HCT116 (cell line): Measurements from ENCODE around the gene APBA1. TPM values are rescaled to one million over a fixed set of nuclear protein-coding genes. Genes with fewer than 3 reads are reported as not detected.

ENCODE experiments used
- ATAC-seq: fragments of 200-7000 bp; cut with Tn5 transposase; 2 replicates; pipeline ENCODE4 v1.9.1; 2020; ENCODE audit warnings: mild to moderate bottlenecking, moderate library complexity
- BruUV-seq: library from RNA; stranded (reverse); fragments of 400-500 nt; replicated peaks from 2 replicates; lab custom pipeline; 2021; lab: Mats Ljungman, UMichigan
- CTCF ChIA-PET: fragments of 300-600 bp; sonication (Branson Sonifier 250); formaldehyde crosslinking; loops from one replicate; lab custom pipeline; 2021; ENCODE audit warnings: antibody characterized with exemption; lab: Charles Lee
- POLR2A ChIA-PET: fragments of 300-600, 350-600 bp; sonication (Branson Sonifier 250); formaldehyde crosslinking; loops from one replicate; lab custom pipeline; 2021; ENCODE audit warnings: antibody characterized with exemption; lab: Charles Lee
- RAD21 ChIA-PET, 2 experiments: fragments of 300-600 bp; sonication (Branson Sonifier 250); formaldehyde crosslinking; loops; one replicate each; lab custom pipeline; 2023; ENCODE audit warnings: low total read pairs in 2 of 2; ENCODE audit not compliant: uncharacterized antibody in 2 of 2, unreplicated experiment in 2 of 2, low non-redundant PET in 1 of 2; lab: Charles Lee
- DNase-seq: peaks from one replicate; pipeline ENCODE4 v3.0.0-alpha.2; 2010; ENCODE audit warnings: low read depth, low spot score
- H2AFZ ChIP-seq: fragments of 200-600 bp; shearing (Covaris generic), sonication (generic); 2 replicates; pipeline ENCODE4 v1.6.1; 2017; ENCODE audit warnings: low read depth, mixed run types, mixed read lengths, antibody characterized with exemption, low read length; ENCODE audit not compliant: poor library complexity, severe bottlenecking
- H3K27ac ChIP-seq: 2 replicates; pipeline ENCODE4 v1.5.1; 2012; ENCODE audit warnings: low read depth, low read length
- H3K27me3 ChIP-seq: fragments of 200-600 bp; sonication (generic); 2 replicates; pipeline ENCODE4 v1.6.1; 2016; ENCODE audit warnings: mixed run types, low read length, mixed read lengths; ENCODE audit not compliant: insufficient read depth
- H3K36me3 ChIP-seq, 2 experiments: fragments of 200-500 bp in 1 of 2; fragments of 200-600 bp in 1 of 2; sonication (Bioruptor generic) in 1 of 2; sonication (generic) in 1 of 2; 2 replicates each; pipeline versions ENCODE4 v1.5.1 to v1.6.1; 2014 to 2016; ENCODE audit warnings: low read length in 2 of 2, inconsistent platforms in 1 of 2, mixed read lengths in 1 of 2, mixed run types in 1 of 2; ENCODE audit not compliant: insufficient read depth in 2 of 2, control insufficient read depth in 1 of 2
- H3K4me1 ChIP-seq, 2 experiments: fragments of 200-600 bp in 1 of 2; sonication (generic) in 1 of 2; 2 replicates each; pipeline versions ENCODE4 v1.5.1 to v1.6.1; 2012 to 2017; ENCODE audit warnings: low read length in 2 of 2, inconsistent platforms in 1 of 2, mild to moderate bottlenecking in 1 of 2, mixed read lengths in 1 of 2, mixed run types in 1 of 2, moderate library complexity in 1 of 2; ENCODE audit not compliant: insufficient read depth in 2 of 2, control insufficient read depth in 1 of 2
- H3K4me2 ChIP-seq: fragments of 200-600 bp; sonication (generic); 2 replicates; pipeline ENCODE4 v1.6.1; 2017; ENCODE audit warnings: mixed run types, low read length, mixed read lengths
- H3K4me3 ChIP-seq, 2 experiments: fragments of 200-600 bp in 1 of 2; sonication (generic) in 1 of 2; replicated peaks in 1 of 2; 2 replicates each; pipeline ENCODE4 v1.5.1; 2011 to 2016; ENCODE audit warnings: low read length in 2 of 2, control low read depth in 1 of 2, low read depth in 1 of 2, mild to moderate bottlenecking in 1 of 2, mixed read lengths in 1 of 2, mixed run types in 1 of 2
- H3K79me2 ChIP-seq: fragments of 200-600 bp; sonication (generic); 2 replicates; pipeline ENCODE4 v1.6.1; 2017; ENCODE audit warnings: mild to moderate bottlenecking, mixed run types, low read length, moderate library complexity, mixed read lengths; ENCODE audit not compliant: insufficient read depth
- H3K9ac ChIP-seq: fragments of 200-600 bp; sonication (generic); 2 replicates; pipeline ENCODE4 v1.6.1; 2016; ENCODE audit warnings: low read length, mixed read lengths
- H3K9me2 ChIP-seq: fragments of 200-600 bp; sonication (generic), shearing (Covaris generic); 2 replicates; pipeline ENCODE4 v1.6.1; 2017; ENCODE audit warnings: mixed run types, mild to moderate bottlenecking, moderate library complexity; ENCODE audit not compliant: insufficient read depth
- H3K9me3 ChIP-seq, 2 experiments: fragments of 200-500 bp in 1 of 2; fragments of 200-600 bp in 1 of 2; sonication (Bioruptor generic) in 1 of 2; sonication (generic) in 1 of 2; 2 replicates each; pipeline ENCODE4 v1.6.1; 2014 to 2017; ENCODE audit warnings: low read length in 2 of 2, mixed read lengths in 2 of 2, inconsistent platforms in 1 of 2, low read depth in 1 of 2, mild to moderate bottlenecking in 1 of 2, mixed run types in 1 of 2, moderate library complexity in 1 of 2; ENCODE audit not compliant: control insufficient read depth in 1 of 2, insufficient read depth in 1 of 2
- H4K20me1 ChIP-seq: fragments of 200-600 bp; sonication (generic), shearing (Covaris generic); 2 replicates; pipeline ENCODE4 v1.6.1; 2017; ENCODE audit warnings: mixed run types, mild to moderate bottlenecking, moderate library complexity; ENCODE audit not compliant: insufficient read depth
- ATF3 ChIP-seq: IDR thresholded peaks from 2 replicates; pipeline ENCODE4 v1.6.1; 2012
- CBX3 ChIP-seq: IDR thresholded peaks from 2 replicates; pipeline ENCODE4 v1.6.1; 2012; ENCODE audit warnings: low read depth
- CEBPB ChIP-seq: IDR thresholded peaks from 2 replicates; pipeline ENCODE4 v1.6.1; 2012; ENCODE audit warnings: low read depth
- CTCF ChIP-seq, 3 experiments: fragments of 200-600 bp in 1 of 3; sonication (generic) in 1 of 3; IDR thresholded peaks in 2 of 3; conservative IDR thresholded peaks in 1 of 3; 2 replicates each; pipeline ENCODE4 v1.5.1; 2012 to 2017; ENCODE audit warnings: low read depth in 2 of 3, low read length in 2 of 3, antibody characterized with exemption in 1 of 3, borderline replicate concordance in 1 of 3, control low read depth in 1 of 3, mild to moderate bottlenecking in 1 of 3, mixed read lengths in 1 of 3, mixed run types in 1 of 3, moderate library complexity in 1 of 3; ENCODE audit not compliant: insufficient read depth in 1 of 3
- EGR1 ChIP-seq: IDR thresholded peaks from 2 replicates; pipeline ENCODE4 v1.6.1; 2012; ENCODE audit warnings: low read depth
- ELF1 ChIP-seq: IDR thresholded peaks from 2 replicates; pipeline ENCODE4 v1.6.1; 2012; ENCODE audit warnings: low read depth, borderline replicate concordance
- EZH2 ChIP-seq: fragments of 200-600 bp; sonication (generic); IDR thresholded peaks from 2 replicates; pipeline ENCODE4 v1.6.1; 2017; ENCODE audit warnings: antibody characterized with exemption, mixed run types
- FOSL1 ChIP-seq: IDR thresholded peaks from 2 replicates; pipeline ENCODE4 v1.6.1; 2012; ENCODE audit warnings: low read depth
- JUND ChIP-seq: IDR thresholded peaks from 2 replicates; pipeline ENCODE4 v1.6.1; 2012
- MAX ChIP-seq: IDR thresholded peaks from 2 replicates; pipeline ENCODE4 v1.6.1; 2012
- POLR2A ChIP-seq: IDR thresholded peaks from 2 replicates; pipeline ENCODE4 v1.7.0; 2011; ENCODE audit warnings: borderline replicate concordance; ENCODE audit not compliant: insufficient read depth, insufficient read length; ENCODE audit errors: extremely low read depth
- POLR2AphosphoS5 ChIP-seq: IDR thresholded peaks from 2 replicates; pipeline ENCODE4 v1.6.1; 2011; ENCODE audit warnings: mild to moderate bottlenecking, low read depth, low read length, moderate library complexity
- REST ChIP-seq: IDR thresholded peaks from 2 replicates; pipeline ENCODE4 v1.6.1; 2012; ENCODE audit warnings: low read depth
- SIN3A ChIP-seq: IDR thresholded peaks from 2 replicates; pipeline ENCODE4 v1.6.1; 2012; ENCODE audit warnings: low read depth
- SP1 ChIP-seq: IDR thresholded peaks from 2 replicates; pipeline ENCODE4 v1.6.1; 2012; ENCODE audit warnings: low read depth
- TCF7L2 ChIP-seq: IDR thresholded peaks from 2 replicates; pipeline ENCODE4 v1.7.0; 2011; ENCODE audit warnings: borderline replicate concordance, inconsistent platforms; ENCODE audit not compliant: insufficient read depth, insufficient read length; ENCODE audit errors: extremely low read depth
- YY1 ChIP-seq: IDR thresholded peaks from 2 replicates; pipeline ENCODE4 v1.6.1; 2011; ENCODE audit warnings: low read length, low read depth, moderate library complexity, mild to moderate bottlenecking; ENCODE audit not compliant: insufficient replicate concordance; ENCODE audit errors: extremely low read depth
- ZBTB33 ChIP-seq: IDR thresholded peaks from 2 replicates; pipeline ENCODE4 v1.6.1; 2011; ENCODE audit warnings: mild to moderate bottlenecking, low read length, moderate library complexity; ENCODE audit not compliant: insufficient replicate concordance; ENCODE audit errors: extremely low read depth
- ZFX ChIP-seq: fragments of 450-650 bp; IDR thresholded peaks from 2 replicates; pipeline ENCODE4 v1.6.1; 2017
- ZNF274 ChIP-seq: fragments of 200-500 bp; sonication (Bioruptor generic); IDR thresholded peaks from 2 replicates; pipeline ENCODE4 v1.6.1; 2014; ENCODE audit warnings: mild to moderate bottlenecking, low read depth, low read length, inconsistent platforms
- intact Hi-C: fragments of 100-400 bp; cut with micrococcal nuclease; formaldehyde crosslinking; loops from 2 replicates; pipeline ENCODE4 v1.10.0; 2022
- total RNA-seq: library from RNA; stranded (reverse); gene quantifications from one replicate; pipeline ENCODE4 v1.2.1, GENCODE V29; 2021; ENCODE audit not compliant: unreplicated experiment

The APBA1 gene
- total RNA-seq, 1 experiment from 2014 or later, result 0.20 TPM

- no peaks in the 10 kb centered on the region for H3K9me2 ChIP-seq
- H3K4me1 ChIP-seq, result no peaks in the 10 kb centered on the region
- H3K9ac ChIP-seq, result no peak overlapping the region
- no peaks in the 10 kb centered on the region for H3K9me3 ChIP-seq
- no peak overlapping the region for H3K4me3 ChIP-seq
- no TSS peak for BruUV-seq
- DNase-seq, result no peak
- no peaks in the 10 kb centered on the region for H3K79me2 ChIP-seq
- ATAC-seq, result no peak
- H3K4me2 ChIP-seq, result no peak overlapping the region
- no peak overlapping the region for H3K27ac ChIP-seq
- intact Hi-C loops, result no loop called here
- ChIA-PET POLR2A (no interaction called here), RAD21 (interaction anchor here in 1 of 2 experiments (0.6 kb wide), 1 partner anchor 10 kb away, joined by 7 read pairs; no protein-coding TSS in a partner anchor)
- H4K20me1 ChIP-seq, result no peaks in the 10 kb centered on the region
- no peak overlapping the region for H2AFZ ChIP-seq
- H3K36me3 ChIP-seq, result no peaks in the 10 kb centered on the region
- no peak for TF ChIP-seq ATF3
- no peak for TF ChIP-seq ELF1
- no peak for TF ChIP-seq POLR2A
- TF ChIP-seq YY1, result no peak
- TF ChIP-seq CTCF (IDR thresholded peaks at IDR 0.05 in 2 of 3, conservative IDR thresholded peaks at IDR 0.05 in 1 of 3; ENCODE audit: borderline replicate concordance in 1 of 3, insufficient read depth in 1 of 3, low read depth in 2 of 3, low read length in 2 of 3), result no peak
- TF ChIP-seq TCF7L2, result no peak
- TF ChIP-seq JUND, result no peak
- TF ChIP-seq SP1, result no peak
- TF ChIP-seq POLR2AphosphoS5, result no peak
- no peak for TF ChIP-seq ZFX
- TF ChIP-seq REST, result no peak
- no peak for TF ChIP-seq CEBPB
- no peak for TF ChIP-seq ZBTB33
- TF ChIP-seq SIN3A, result no peak
- TF ChIP-seq EZH2, result no peak
- TF ChIP-seq FOSL1, result no peak
- no peak for TF ChIP-seq EGR1
- no peak for TF ChIP-seq MAX
- TF ChIP-seq ZNF274, result no peak
- no peak for TF ChIP-seq CBX3
- TF ChIP-seq, all 23 proteins: peak for 0
- CTCF ChIA-PET, result no interaction called here
- peaks cover 3% of the 10 kb centered on the region; the same call in 1 of the 2 replicates for H3K27me3 ChIP-seq
Observed at GRCh38 chr9:69388596-69388995, 283.6 kb downstream of the APBA1 start.
